Measurements from ENCODE around the gene FAM53B.

DNA sequence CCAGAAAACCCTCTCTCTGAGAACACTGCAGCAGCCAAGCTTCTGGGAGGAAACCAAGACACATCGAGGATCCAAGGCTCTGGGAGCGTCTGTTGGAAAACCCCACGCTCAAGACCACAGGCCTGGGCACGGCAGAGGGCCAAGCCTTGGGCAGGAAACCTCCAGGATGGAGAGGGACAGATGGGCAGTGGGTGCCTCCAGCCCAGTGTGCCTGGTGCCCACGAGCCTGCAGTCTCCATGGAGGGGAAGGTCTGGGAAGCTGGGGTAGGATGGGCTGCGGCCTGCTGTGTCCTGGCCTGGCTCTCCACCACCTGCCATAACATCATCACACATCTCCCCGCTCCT is 96.1 kb downstream of the FAM53B start:
- TF ChIP-seq EZH2 (IDR thresholded peaks at IDR 0.05; ENCODE audit: insufficient read depth, poor library complexity, severe bottlenecking) (no peak), EZH2phosphoT487 (IDR thresholded peaks at IDR 0.05; ENCODE audit: insufficient read depth, low read depth) (no peak)
